NCI-H345 (cell line): ENCODE data around the gene PGA3.
"Not testable (repeated sequence)": the region's sequence is repeated elsewhere in the genome, so short reads cannot be mapped to it uniquely, and the experiment has no call there.

Experiments used
- DNase-seq: peaks from one replicate; lab custom pipeline; 2025; lab: John Stamatoyannopoulos, UW

The PGA3 gene

DNA sequence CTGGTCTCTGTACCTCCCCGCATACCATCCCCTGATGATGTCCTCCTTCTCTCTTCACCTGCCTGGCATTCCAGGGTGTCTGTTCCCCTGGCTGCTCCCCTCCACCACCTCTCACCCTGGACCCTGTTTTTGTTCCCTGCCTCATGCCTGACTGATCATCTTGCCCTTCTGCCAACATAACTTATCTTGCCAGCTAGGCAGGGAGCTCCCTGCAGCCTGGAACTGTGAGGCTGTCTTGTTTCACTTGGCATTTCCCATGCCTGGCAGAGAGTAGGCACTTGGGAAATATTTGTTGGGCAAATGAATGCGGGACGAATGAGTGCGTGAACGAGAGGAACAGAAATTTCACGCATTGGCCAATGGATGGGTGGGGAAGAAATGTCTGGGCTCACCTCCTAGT lies 7.3 kb downstream of the PGA3 start:
- DNase-seq: not testable (repeated sequence)

DNA sequence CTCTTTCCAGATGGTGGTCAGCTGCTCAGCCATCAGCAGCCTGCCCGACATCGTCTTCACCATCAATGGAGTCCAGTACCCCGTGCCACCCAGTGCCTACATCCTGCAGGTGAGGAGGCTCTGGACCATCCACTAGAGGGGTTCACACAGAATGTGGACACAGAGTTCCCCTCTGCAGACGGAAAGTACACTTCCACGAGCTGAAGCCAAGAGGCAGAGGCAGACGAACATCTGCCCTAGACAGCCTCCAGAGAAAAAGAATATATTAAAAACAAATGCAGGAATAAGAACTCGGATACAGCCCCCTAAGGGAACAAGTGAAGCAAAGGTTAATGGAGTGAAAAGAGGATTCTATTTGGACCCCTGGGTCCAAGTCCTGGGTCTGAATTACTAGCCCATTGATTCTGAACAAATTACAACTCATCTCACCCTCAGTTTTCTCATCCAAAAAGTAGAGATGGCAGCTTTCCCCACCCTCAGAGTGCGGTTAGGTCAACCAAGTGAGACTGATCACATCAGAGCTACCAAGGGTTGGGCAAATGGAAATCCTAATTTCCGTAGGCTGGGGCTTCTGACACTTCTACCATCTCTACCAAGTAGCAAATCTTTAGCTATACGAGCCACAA lies 8.1 kb downstream of the PGA3 start:
- not testable (repeated sequence) for DNase-seq

DNA sequence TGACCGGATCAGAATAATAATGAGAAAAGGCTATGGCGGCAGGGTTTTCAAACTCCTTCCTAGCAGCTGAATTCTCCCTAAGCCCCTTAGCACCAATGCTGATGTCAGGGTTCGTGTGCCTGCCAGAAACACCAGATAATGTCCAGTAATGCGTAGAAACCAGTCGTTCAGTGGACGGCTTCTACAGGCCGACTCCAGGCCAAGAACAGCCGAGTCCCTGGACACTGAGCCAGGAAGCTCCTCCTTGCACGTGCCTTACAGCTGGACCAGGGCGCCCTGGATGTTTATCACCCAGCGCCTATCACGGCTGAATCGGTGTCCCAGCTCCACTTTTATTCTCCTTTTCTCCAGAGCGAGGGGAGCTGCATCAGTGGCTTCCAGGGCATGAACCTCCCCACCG lies 8.9 kb downstream of the PGA3 start:
- not testable (repeated sequence) for DNase-seq

DNA sequence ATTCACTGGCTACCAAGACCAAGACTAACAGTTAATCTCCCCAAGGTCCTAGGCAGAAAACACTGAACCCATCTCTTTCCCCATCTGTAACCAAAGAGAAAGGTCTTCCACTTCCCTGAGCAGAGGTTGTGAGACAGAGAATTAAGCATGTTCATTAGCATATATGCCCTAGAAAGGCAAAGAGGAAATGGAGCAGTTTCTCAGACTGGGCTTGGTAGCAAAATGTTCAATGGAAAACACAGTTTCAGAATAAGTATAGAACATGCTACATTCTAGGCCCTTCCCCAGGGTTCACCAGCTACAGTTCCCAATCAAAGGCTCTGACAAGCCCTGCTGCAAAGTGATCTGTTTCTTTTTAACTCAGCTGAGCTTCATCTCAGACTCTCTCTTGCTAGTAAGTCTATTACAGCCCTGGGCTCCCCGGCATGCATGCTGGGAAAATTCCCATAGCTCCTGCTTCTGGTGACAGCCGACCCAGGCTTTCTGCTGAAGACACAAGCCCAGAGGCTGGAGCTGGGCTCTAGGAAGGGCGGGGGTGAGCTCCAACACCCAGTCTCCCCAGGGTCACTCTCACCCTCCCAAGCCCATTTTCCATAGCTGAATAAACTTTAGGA lies 10.5 kb downstream of the PGA3 start:
- not testable (repeated sequence) for DNase-seq

DNA sequence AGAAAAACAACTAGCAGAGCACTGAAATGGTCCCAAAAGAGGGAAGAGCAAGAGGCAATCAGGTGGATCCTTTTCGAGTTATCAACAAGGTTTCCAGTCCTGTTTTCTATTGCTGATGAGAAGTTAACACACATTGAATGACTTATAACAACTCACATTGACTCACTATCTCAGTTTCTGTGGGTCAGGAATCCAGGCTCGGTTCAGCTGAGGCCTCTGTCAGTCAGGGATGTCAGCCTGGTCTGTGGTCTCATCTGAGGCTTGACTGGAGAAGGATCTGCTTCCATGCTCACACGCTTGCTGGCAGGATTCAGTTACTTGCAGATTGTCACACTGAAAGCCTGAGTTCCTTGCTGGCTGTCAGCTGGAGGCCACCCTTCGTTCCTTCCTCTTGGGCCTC lies 15.0 kb downstream of the PGA3 start:
- DNase-seq: not testable (repeated sequence)

DNA sequence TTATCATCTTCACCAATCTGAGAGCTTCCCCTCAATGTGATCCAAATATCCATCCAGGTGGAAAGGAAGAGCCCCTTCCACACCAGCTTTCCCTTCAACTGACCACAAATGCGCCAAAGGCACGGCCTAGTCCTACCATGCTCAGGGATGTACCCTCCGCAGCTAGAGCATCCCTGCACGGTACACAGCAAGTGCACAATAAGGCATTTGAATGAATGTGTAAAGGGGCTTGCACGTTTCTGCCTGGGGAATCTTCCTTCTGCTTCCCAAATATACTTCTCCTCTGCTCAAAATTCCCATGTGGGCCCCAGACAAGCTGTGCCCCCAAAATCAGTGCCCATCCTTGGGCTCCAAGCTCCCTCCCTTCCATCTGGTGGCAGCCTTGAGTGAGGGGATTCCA lies 15.7 kb downstream of the PGA3 start:
- DNase-seq: not testable (repeated sequence)

DNA sequence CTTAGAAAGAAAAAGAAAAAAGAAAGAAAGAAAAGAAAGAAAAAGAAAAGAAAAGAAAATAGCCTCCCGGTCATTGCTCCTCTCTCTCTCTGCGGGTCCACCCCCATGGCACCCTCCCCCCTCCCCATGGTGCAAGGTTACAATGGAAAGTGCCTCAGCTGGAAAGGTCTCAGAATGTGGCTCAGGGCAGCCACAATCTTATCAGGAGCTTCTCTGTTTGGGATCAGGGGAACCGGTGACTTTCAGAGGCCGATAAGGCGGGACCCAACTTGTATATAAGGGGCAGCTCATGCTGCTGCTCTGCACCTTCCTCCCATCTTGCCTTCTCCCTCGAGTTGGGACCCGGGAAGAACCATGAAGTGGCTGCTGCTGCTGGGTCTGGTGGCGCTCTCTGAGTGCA lies 18.7 kb downstream of the PGA3 start, which contains the start of gene PGA4:
TSS of gene PGA4 (plus strand) at position 301 of the 400 bp plus-strand sequence. CDS start at position 355, 54 bp downstream.
- not testable (repeated sequence) for DNase-seq

DNA sequence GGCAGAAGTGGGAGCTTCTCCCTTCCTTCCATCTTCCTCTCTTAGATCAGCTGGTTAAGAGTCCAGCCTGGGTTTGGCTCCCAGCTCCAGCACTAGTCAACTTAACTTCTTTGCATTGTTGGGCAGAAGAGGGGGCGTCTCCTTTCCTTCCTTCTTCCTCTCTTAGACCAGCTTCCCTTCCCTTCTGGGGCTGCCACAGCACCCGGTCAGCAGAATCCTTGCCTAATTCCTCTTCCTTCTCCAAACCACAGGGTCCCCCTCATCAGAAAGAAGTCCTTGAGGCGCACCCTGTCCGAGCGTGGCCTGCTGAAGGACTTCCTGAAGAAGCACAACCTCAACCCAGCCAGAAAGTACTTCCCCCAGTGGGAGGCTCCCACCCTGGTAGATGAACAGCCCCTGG lies 19.4 kb downstream of the PGA3 start:
- DNase-seq: not testable (repeated sequence)

DNA sequence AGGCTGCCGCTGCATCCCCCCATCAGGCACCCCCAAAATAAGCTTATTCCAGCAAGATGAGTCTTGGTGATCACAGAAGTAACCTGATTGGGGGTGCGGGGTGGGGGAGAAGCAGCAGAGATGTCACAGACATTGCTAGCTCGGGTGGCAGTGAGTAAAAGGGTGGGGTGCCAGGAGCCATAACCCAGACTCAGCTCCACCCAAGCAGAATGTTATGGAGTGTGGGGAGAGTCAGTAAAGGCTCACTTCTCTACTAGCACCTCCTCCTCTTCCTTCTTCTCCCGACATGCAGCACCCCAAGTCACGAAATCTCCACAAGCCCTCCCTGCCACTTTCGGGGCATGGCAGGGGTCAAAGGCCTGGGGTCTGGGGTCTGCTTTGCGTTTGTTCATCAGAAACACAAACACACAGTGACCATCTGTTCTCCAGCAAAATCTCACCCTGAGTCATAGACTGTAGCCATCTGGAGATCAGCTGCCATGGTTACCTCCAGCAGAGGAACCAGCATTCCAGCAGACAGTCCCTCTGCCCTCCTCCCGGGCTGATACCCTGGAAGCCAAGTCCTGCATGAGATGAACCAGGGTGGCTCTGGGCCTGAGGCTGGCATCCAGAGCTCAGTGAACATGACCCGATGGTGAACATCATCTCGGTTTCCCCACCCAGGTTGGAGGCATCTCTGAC lies 23.3 kb downstream of the PGA3 start:
- not testable (repeated sequence) for DNase-seq

DNA sequence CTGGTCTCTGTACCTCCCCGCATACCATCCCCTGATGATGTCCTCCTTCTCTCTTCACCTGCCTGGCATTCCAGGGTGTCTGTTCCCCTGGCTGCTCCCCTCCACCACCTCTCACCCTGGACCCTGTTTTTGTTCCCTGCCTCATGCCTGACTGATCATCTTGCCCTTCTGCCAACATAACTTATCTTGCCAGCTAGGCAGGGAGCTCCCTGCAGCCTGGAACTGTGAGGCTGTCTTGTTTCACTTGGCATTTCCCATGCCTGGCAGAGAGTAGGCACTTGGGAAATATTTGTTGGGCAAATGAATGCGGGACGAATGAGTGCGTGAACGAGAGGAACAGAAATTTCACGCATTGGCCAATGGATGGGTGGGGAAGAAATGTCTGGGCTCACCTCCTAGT lies 26.1 kb downstream of the PGA3 start:
- not testable (repeated sequence) for DNase-seq

DNA sequence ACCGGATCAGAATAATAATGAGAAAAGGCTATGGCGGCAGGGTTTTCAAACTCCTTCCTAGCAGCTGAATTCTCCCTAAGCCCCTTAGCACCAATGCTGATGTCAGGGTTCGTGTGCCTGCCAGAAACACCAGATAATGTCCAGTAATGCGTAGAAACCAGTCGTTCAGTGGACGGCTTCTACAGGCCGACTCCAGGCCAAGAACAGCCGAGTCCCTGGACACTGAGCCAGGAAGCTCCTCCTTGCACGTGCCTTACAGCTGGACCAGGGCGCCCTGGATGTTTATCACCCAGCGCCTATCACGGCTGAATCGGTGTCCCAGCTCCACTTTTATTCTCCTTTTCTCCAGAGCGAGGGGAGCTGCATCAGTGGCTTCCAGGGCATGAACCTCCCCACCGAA lies 27.7 kb downstream of the PGA3 start:
- DNase-seq: not testable (repeated sequence)

DNA sequence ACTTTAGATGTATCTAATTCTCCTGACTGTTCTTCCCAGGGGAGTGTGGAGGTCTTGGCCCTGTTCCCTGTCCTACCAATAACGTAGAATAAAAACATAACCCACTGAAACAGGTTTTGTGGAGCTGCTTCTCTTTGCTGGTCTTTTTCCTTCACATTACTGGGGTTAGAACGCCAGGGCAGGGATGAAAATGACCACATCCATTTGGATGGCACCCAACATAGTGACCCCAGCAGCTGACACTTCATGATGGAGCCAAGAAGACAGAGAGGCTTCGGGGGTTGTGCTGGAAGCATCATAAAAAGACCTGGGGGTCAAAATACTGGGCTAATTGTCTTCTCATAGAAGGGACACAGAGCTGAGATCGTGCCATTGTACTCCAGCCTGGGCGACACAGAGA lies 28.3 kb downstream of the PGA3 start:
- DNase-seq: not testable (repeated sequence)

DNA sequence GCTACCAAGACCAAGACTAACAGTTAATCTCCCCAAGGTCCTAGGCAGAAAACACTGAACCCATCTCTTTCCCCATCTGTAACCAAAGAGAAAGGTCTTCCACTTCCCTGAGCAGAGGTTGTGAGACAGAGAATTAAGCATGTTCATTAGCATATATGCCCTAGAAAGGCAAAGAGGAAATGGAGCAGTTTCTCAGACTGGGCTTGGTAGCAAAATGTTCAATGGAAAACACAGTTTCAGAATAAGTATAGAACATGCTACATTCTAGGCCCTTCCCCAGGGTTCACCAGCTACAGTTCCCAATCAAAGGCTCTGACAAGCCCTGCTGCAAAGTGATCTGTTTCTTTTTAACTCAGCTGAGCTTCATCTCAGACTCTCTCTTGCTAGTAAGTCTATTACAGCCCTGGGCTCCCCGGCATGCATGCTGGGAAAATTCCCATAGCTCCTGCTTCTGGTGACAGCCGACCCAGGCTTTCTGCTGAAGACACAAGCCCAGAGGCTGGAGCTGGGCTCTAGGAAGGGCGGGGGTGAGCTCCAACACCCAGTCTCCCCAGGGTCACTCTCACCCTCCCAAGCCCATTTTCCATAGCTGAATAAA lies 29.3 kb downstream of the PGA3 start:
- not testable (repeated sequence) for DNase-seq

DNA sequence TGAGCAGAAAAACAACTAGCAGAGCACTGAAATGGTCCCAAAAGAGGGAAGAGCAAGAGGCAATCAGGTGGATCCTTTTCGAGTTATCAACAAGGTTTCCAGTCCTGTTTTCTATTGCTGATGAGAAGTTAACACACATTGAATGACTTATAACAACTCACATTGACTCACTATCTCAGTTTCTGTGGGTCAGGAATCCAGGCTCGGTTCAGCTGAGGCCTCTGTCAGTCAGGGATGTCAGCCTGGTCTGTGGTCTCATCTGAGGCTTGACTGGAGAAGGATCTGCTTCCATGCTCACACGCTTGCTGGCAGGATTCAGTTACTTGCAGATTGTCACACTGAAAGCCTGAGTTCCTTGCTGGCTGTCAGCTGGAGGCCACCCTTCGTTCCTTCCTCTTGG lies 33.8 kb downstream of the PGA3 start:
- not testable (repeated sequence) for DNase-seq

DNA sequence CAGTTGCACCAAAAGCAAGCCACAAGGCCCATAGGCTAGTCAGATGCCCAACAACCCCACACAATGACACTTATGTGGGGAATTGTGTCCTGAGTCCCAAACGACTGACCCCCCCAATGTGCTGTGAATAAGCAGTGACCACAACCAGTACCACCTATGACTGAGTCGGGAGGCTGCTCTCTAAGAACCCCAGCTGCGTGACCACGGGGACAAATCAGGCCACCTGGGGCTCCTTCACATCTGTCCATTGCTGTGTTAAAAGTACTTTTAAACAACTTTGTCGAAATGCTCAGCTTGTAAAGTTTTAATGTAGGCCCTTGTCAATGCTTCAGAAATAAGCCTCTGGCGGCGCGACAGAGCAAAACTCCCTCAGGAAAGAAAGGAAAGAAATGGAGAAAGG lies 37.0 kb downstream of the PGA3 start:
- not testable (repeated sequence) for DNase-seq

DNA sequence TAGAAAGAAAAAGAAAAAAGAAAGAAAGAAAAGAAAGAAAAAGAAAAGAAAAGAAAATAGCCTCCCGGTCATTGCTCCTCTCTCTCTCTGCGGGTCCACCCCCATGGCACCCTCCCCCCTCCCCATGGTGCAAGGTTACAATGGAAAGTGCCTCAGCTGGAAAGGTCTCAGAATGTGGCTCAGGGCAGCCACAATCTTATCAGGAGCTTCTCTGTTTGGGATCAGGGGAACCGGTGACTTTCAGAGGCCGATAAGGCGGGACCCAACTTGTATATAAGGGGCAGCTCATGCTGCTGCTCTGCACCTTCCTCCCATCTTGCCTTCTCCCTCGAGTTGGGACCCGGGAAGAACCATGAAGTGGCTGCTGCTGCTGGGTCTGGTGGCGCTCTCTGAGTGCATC lies 37.6 kb downstream of the PGA3 start, which contains the start of gene PGA5:
TSS of gene PGA5 (plus strand) at position 301 of the 400 bp plus-strand sequence. CDS start at position 353, 52 bp downstream.
- not testable (repeated sequence) for DNase-seq

DNA sequence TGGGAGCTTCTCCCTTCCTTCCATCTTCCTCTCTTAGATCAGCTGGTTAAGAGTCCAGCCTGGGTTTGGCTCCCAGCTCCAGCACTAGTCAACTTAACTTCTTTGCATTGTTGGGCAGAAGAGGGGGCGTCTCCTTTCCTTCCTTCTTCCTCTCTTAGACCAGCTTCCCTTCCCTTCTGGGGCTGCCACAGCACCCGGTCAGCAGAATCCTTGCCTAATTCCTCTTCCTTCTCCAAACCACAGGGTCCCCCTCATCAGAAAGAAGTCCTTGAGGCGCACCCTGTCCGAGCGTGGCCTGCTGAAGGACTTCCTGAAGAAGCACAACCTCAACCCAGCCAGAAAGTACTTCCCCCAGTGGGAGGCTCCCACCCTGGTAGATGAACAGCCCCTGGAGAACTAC lies 38.2 kb downstream of the PGA3 start:
- DNase-seq: not testable (repeated sequence)

DNA sequence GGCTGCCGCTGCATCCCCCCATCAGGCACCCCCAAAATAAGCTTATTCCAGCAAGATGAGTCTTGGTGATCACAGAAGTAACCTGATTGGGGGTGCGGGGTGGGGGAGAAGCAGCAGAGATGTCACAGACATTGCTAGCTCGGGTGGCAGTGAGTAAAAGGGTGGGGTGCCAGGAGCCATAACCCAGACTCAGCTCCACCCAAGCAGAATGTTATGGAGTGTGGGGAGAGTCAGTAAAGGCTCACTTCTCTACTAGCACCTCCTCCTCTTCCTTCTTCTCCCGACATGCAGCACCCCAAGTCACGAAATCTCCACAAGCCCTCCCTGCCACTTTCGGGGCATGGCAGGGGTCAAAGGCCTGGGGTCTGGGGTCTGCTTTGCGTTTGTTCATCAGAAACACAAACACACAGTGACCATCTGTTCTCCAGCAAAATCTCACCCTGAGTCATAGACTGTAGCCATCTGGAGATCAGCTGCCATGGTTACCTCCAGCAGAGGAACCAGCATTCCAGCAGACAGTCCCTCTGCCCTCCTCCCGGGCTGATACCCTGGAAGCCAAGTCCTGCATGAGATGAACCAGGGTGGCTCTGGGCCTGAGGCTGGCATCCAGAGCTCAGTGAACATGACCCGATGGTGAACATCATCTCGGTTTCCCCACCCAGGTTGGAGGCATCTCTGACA lies 42.1 kb downstream of the PGA3 start:
- DNase-seq: not testable (repeated sequence)

DNA sequence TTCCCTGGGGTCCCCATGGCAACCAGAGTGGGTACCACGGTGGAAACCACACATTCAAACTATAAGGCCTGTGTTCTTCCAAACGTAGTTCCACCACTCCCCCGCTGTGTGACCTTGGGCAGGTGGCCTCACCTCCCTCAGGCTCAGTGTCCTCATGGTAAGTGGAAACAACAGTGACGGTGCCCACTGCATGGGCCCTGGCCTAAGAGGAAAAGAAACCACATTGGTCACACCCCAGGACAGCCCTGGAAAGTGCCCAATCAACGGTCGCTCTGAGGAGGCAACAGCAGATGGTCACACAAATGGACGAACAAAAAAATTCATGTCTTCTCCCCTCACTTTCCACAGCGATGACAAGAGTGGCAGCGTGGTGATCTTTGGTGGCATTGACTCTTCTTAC lies 44.8 kb downstream of the PGA3 start:
- not testable (repeated sequence) for DNase-seq

DNA sequence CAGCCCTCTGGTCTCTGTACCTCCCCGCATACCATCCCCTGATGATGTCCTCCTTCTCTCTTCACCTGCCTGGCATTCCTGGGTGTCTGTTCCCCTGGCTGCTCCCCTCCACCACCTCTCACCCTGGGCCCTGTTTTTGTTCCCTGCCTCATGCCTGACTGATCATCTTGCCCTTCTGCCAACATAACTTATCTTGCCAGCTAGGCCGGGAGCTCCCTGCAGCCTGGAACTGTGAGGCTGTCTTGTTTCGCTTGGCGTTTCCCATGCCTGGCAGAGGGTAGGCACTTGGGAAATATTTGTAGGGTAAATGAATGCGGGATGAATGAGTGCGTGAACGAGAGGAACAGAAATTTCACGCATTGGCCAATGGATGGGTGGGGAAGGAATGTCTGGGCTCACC lies 45.9 kb downstream of the PGA3 start:
- DNase-seq: not testable (repeated sequence)

DNA sequence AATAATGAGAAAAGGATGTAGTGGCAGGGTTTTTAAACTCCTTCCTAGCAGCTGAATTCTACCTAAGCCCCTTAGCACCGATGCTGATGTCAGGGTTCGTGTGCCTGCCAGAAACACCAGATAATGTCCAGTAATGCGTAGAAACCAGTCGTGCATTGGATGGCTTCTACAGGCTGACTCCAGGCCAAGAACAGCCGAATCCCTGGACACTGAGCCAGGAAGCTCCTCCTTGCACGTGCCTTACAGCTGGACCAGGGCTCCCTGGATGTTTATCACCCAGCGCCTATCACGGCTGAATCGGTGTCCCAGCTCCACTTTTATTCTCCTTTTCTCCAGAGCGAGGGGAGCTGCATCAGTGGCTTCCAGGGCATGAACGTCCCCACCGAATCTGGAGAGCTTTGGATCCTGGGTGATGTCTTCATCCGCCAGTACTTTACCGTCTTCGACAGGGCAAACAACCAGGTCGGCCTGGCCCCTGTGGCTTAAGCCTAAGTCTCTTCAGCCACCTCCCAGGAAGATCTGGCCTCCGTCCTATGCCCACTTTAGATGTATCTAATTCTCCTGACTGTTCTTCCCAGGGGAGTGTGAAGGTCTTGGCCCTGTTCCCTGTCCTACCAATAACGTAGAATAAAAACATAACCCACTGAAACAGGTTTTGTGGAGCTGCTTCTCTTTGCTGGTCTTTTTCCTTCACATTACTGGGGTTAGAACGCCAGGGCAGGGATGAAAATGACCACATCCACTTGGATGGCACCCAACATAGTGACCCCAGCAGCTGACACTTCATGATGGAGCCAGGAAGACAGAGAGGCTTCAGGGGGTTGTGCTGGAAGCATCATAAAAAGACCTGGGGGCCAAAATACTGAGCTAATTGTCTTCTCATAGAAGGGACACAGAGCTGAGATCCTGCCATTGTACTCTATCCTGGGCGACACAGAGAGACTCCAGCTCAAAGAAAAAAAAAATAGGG lies 47.8 kb downstream of the PGA3 start:
- DNase-seq: not testable (repeated sequence)
